K562 (cell line): ENCODE measurements around the gene ZCCHC24. TPM values are rescaled to one million over a fixed set of nuclear protein-coding genes. Genes with fewer than 3 reads are reported as not detected.

Experiments
- ATAC-seq: fragments of 200-7000 bp; cut with Tn5 transposase; 3 replicates; pipeline ENCODE4 v1.9.1; 2020; ENCODE audit warnings: moderate library complexity
- BruUV-seq: library from RNA; stranded (reverse); fragments of 400-500 nt; replicated peaks from 2 replicates; lab custom pipeline; 2021; lab: Mats Ljungman, UMichigan
- CTCF ChIA-PET: fragments of 300-600 bp; formaldehyde crosslinking; extraction: SDS; loops from one replicate; lab custom pipeline; 2021; ENCODE audit warnings: low intra/inter-chr PET ratio; lab: Yijun Ruan, JAX
- POLR2A ChIA-PET: fragments of 300-600, 350-650 bp; sonication (Branson Sonifier 250); formaldehyde crosslinking; extraction: SDS; loops from one replicate; lab custom pipeline; 2021; ENCODE audit warnings: antibody characterized with exemption, inconsistent platforms; lab: Yijun Ruan, JAX
- DNase-seq, 4 experiments: peaks; one replicate each; pipeline versions ENCODE4 v3.0.0 to v3.0.0-alpha.2; 2011 to 2018; ENCODE audit warnings: low spot score in 3 of 4, mixed read lengths in 3 of 4; ENCODE audit errors: extremely low read depth in 1 of 4
- FAIRE-seq: peaks from 2 replicates; lab custom pipeline; 2011; peaks lifted over from hg19 to GRCh38; lab: Jason Lieb, UNC
- H2AFZ ChIP-seq: 2 replicates; pipeline ENCODE4 v1.6.0; 2011; ENCODE audit warnings: low read depth, low read length, control low read depth, inconsistent platforms
- H3K27ac ChIP-seq: fragments of 200-600 bp; 3 replicates; pipeline ENCODE4 v1.8.0; 2011; ENCODE audit warnings: low read depth, mild to moderate bottlenecking, control low read depth, inconsistent platforms, low read length, moderate library complexity, mixed read lengths; ENCODE audit errors: extremely low read depth
- H3K27me3 ChIP-seq, 2 experiments: fragments of 300-600 bp in 1 of 2; 2 replicates in 1 of 2; 3 replicates in 1 of 2; pipeline versions ENCODE4 v1.6.0 to v1.8.0; 2011; ENCODE audit warnings: inconsistent platforms in 2 of 2, low read length in 2 of 2, mild to moderate bottlenecking in 1 of 2, mixed read lengths in 1 of 2, moderate library complexity in 1 of 2; ENCODE audit not compliant: control insufficient read depth in 2 of 2, insufficient read depth in 2 of 2
- H3K36me3 ChIP-seq: fragments of 300-600 bp; 3 replicates; pipeline ENCODE4 v1.8.0; 2011; ENCODE audit warnings: mild to moderate bottlenecking, low read length, inconsistent platforms; ENCODE audit not compliant: control insufficient read depth, insufficient read depth
- H3K4me1 ChIP-seq, 2 experiments: fragments of 200-600 bp in 1 of 2; replicated peaks in 1 of 2; 2 replicates in 1 of 2; 3 replicates in 1 of 2; pipeline versions ENCODE4 v1.5.1 to v1.8.0; 2011; ENCODE audit warnings: inconsistent platforms in 2 of 2, low read length in 2 of 2, mild to moderate bottlenecking in 1 of 2, mixed read lengths in 1 of 2, moderate library complexity in 1 of 2; ENCODE audit not compliant: control insufficient read depth in 2 of 2, insufficient read depth in 2 of 2
- H3K4me2 ChIP-seq: 2 replicates; pipeline ENCODE4 v1.6.1; 2011; ENCODE audit warnings: low read length, control low read depth, inconsistent platforms, mixed read lengths; ENCODE audit not compliant: insufficient read depth
- H3K4me3 ChIP-seq: fragments of 200-600 bp; sonication (generic), shearing (Covaris generic); 2 replicates; pipeline ENCODE4 v1.5.1; 2016; ENCODE audit warnings: control low read depth, inconsistent platforms
- H3K79me2 ChIP-seq: fragments of 200-600 bp; 3 replicates; pipeline ENCODE4 v1.8.0; 2011; ENCODE audit warnings: low read length, inconsistent platforms; ENCODE audit not compliant: control insufficient read depth, insufficient read depth
- H3K9ac ChIP-seq, 2 experiments: 2 replicates each; pipeline versions ENCODE4 v1.6.0 to v1.6.1; 2011; ENCODE audit warnings: low read depth in 2 of 2, low read length in 2 of 2, control low read depth in 1 of 2, inconsistent platforms in 1 of 2, mild to moderate bottlenecking in 1 of 2, mixed read lengths in 1 of 2; ENCODE audit not compliant: insufficient read depth in 1 of 2
- H3K9me1 ChIP-seq: one replicate; pipeline ENCODE4 v1.6.0; 2011; ENCODE audit warnings: inconsistent platforms, mild to moderate bottlenecking, low read length, moderate library complexity; ENCODE audit not compliant: control insufficient read depth, insufficient read depth
- H3K9me3 ChIP-seq: replicated peaks from 2 replicates; pipeline ENCODE4 v1.5.1; 2011; ENCODE audit warnings: low read depth, low read length, inconsistent platforms; ENCODE audit not compliant: control insufficient read depth, insufficient read depth
- H4K20me1 ChIP-seq: replicated peaks from 2 replicates; pipeline ENCODE4 v1.6.1; 2011; ENCODE audit warnings: low read length, inconsistent platforms, mixed read lengths; ENCODE audit not compliant: control insufficient read depth, insufficient read depth
- DDX20 ChIP-seq: fragments of 450-650 bp; IDR thresholded peaks from 2 replicates; pipeline ENCODE4 v1.6.1; 2016; ENCODE audit warnings: missing genetic modification characterization, low read depth, mild to moderate bottlenecking, missing compliant biosample characterization, moderate library complexity
- KAT2B ChIP-seq: IDR thresholded peaks from one replicate; pipeline ENCODE4 v1.6.1; 2012; ENCODE audit warnings: low read depth, mild to moderate bottlenecking, control low read depth, inconsistent platforms, low read length, moderate library complexity
- RAD21 ChIP-seq, 2 experiments: fragments of 250-450 bp in 1 of 2; fragments of 450-650 bp in 1 of 2; sonication (Bioruptor Pico) in 1 of 2; formaldehyde crosslinking in 1 of 2; IDR thresholded peaks in 1 of 2; conservative IDR thresholded peaks in 1 of 2; 2 replicates each; pipeline versions ENCODE4 v1.4.0 to v1.8.0; 2020 to 2022; ENCODE audit warnings: mild to moderate bottlenecking in 2 of 2, moderate library complexity in 1 of 2
- RFX1 ChIP-seq: fragments of 450-650 bp; IDR thresholded peaks from 2 replicates; pipeline ENCODE4 v1.6.1; 2016; ENCODE audit warnings: mild to moderate bottlenecking, moderate library complexity
- RFX5 ChIP-seq: IDR thresholded peaks from 2 replicates; pipeline ENCODE4 v1.6.1; 2011; ENCODE audit warnings: low read depth, mild to moderate bottlenecking, improper control_type of control experiment, low read length
- WGBS: fragments of 100-300 bp; shearing (Covaris generic); methylation state at CpG from one replicate; pipeline ENCODE4 v1.1.6; 2016; ENCODE audit warnings: low coverage, mixed read lengths; ENCODE audit not compliant: insufficient coverage; ENCODE audit errors: missing lambda C conversion rate; 5-methylcytosine and 5-hydroxymethylcytosine counted together
- in situ Hi-C: fragments of 300-500 bp; cut with MboI; formaldehyde crosslinking; loops from 4 replicates; pipeline ENCODE4 v1.15.0; 2018; ENCODE audit warnings: inconsistent platforms, mixed read lengths
- intact Hi-C: fragments of 100-400 bp; cut with micrococcal nuclease; formaldehyde crosslinking; loops from 2 replicates; pipeline ENCODE4 v1.14.2; 2022
- polyA plus RNA-seq, 8 experiments: library from polyadenylated mRNA; depleted of rRNA in 4 of 8; stranded (reverse) in 5 of 8; unstranded in 3 of 8; fragments of >200 nt; fragmentation: Nextera tagmentation in 2 of 8; fragmentation: Illumina TruSeq in 1 of 8; extraction: Ambion mirVana in 2 of 8; extraction: Trizol in 1 of 8; gene quantifications; 2 replicates each; pipeline versions ENCODE4 v1.2.1 to v1.2.3, GENCODE V29; 2011 to 2014; ENCODE audit warnings: inconsistent platforms in 1 of 8, missing spikeins in 1 of 8
- total RNA-seq, 7 experiments: library from RNA; depleted of rRNA in 6 of 7; stranded (reverse); fragments of >200 nt in 6 of 7; fragmentation: Illumina TruSeq in 2 of 7; extraction: Trizol in 2 of 7; gene quantifications; 2 replicates each; pipeline versions ENCODE4 v1.2.1 to v1.2.3, GENCODE V29; 2011 to 2021; ENCODE audit warnings: low replicate concordance in 1 of 7

The ZCCHC24 gene
- total and polyA plus RNA-seq, 9 of the 15 experiments (the other 6 are each of a cell fraction or from before 2014, with no cell fraction given): 0.84 to 11.0 (median 4.6) TPM

DNA sequence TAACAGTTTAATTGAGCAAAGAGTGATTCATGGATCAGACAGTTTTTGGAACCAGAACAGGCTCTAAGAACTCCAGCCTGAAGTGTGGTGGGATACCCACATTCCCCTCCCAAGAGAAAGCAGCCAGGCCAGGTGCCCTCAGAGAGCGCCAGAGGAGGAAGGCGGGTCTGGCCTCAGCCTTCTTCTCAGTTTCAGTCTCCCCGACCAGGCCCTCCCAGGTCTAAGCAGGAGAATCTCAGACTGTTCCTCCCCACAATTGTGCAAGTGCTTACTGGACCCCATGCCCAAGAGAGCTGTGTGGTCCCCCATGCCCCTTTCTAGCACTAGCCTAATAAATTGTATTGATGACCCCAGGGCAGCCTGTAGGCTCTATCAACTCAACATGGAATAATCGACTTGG lies 72.6 kb downstream of the ZCCHC24 start (continued):
- TF ChIP-seq RAD21 (CRISPR knock-in tag; conservative IDR thresholded peaks at IDR 0.05 in 1 of 2, IDR thresholded peaks at IDR 0.05 in 1 of 2): no peak

DNA sequence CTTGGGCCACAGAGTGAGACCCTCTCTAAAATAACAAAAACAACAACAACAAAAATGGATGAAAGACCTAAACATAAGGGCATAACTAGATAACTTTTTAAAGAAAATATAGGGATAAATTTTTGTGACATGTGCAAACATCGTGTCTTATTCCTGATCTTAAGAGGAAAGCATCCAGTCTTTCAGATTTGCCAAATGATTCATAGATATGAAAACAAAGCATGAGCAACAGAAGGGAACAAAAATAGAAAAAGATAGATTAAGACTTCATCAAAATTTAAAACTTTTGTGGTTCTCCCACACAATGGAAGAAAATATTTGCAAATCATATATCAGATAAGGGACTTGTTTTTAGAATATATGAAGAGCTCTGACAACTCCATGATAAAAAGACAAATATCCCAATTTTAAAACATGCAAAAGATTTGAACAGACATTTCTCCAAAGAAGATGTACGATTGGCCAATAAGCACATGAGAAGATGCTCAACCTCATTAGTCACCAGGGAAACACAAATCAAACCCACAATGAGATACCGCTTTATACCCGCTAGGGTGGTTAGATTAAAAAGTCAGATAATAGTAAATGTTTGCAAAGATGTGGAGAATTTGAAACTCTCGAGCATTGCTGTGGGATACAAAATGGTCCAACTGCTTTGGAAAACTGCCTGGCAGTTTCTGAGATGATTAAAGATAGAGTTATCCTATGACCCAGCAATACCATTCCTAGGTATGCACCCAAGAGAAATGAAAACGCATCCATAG lies 77.8 kb downstream of the ZCCHC24 start:
- POLR2A ChIA-PET: no interaction called here
- H3K27ac ChIP-seq: no peak overlapping the region
- H3K27me3 ChIP-seq: peaks cover 4% of the 10 kb centered on the region in 2 experiments; a peak in 3 of 5 replicates
- H3K9me3 ChIP-seq: no peaks in the 10 kb centered on the region
- 2% methylated on average over 6 of the region's 6 CpGs for WGBS
- no peak for ATAC-seq
- in situ Hi-C loops: no loop called here
- CTCF ChIA-PET: no interaction called here
- H3K9ac ChIP-seq: no peak overlapping the region
- H3K4me3 ChIP-seq: no peak overlapping the region
- H4K20me1 ChIP-seq: no peaks in the 10 kb centered on the region
- no peaks in the 10 kb centered on the region for H3K79me2 ChIP-seq
- FAIRE-seq: no peak
- TF ChIP-seq RFX5 (peak; percentile 88), KAT2B (no peak), DDX20 (tag) (no peak), RFX1 (peak; percentile 42)
- no peak overlapping the region for H2AFZ ChIP-seq
- no peaks in the 10 kb centered on the region for H3K4me1 ChIP-seq
- H3K36me3 ChIP-seq: no peaks in the 10 kb centered on the region
- H3K4me2 ChIP-seq: no peak overlapping the region
- intact Hi-C loops: no loop called here
- BruUV-seq: no TSS peak
- no peak for DNase-seq
- H3K9me1 ChIP-seq: no peaks in the 10 kb centered on the region
